ENCODE results near the gene PCNX2. TPM values are rescaled to one million over a fixed set of nuclear protein-coding genes. Genes with fewer than 3 reads are reported as not detected.
"Not testable (repeated sequence)": the region's sequence is repeated elsewhere in the genome, so short reads cannot be mapped to it uniquely, and the experiment has no call there.

PCNX2 gene
- total RNA-seq, 1 experiment from 2014 or later, result 18.6 TPM

GRCh38 chr1:233016798-233017197 lies 278.7 kb downstream of the PCNX2 start:
- no peak for DNase-seq (ENCODE audit: low spot score)

DNA sequence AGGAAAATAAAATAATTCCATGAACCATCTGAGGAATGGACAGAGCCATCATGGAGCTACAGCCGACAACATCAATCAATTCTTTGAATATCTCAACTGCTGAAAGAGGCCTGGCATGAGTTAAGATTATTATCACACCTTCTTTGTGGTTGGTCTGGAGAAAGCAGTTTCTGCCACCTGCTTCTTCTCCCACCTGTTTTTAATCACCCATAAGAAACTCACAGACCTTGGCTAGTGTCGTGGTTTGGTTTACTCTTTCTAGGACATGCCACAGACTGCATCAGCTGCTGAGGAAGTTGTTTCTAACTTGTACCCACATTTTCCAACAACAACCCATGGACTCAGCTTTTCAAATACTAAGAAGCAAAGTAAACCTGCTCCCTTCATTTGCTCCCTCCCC lies 279.6 kb downstream of the PCNX2 start:
- DNase-seq (ENCODE audit: low spot score), result no peak

- DNase-seq (ENCODE audit: low spot score), result no peak
Measured at GRCh38 chr1:233012021-233012420, 283.5 kb downstream of the PCNX2 start.

DNA sequence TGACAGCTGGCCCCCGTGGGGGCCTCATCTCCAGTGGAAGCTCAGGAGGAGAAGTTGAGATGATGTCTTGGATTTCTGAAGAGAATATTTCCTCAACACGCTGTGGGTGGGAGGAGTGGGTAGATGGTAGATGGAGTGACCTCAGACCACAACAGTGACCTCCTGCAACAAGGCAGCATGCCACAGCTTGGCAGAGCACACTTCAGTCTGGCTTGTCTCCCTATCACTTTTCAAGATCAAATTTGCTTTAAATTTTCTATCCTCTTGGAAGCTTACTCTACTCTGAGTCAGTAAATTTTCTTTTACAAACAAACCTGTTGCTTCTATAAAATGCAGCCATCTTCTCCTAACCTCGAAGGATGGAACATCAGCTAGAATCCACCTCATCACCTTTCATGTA lies 285.4 kb downstream of the PCNX2 start:
- DNase-seq (ENCODE audit: low spot score), result no peak

DNA sequence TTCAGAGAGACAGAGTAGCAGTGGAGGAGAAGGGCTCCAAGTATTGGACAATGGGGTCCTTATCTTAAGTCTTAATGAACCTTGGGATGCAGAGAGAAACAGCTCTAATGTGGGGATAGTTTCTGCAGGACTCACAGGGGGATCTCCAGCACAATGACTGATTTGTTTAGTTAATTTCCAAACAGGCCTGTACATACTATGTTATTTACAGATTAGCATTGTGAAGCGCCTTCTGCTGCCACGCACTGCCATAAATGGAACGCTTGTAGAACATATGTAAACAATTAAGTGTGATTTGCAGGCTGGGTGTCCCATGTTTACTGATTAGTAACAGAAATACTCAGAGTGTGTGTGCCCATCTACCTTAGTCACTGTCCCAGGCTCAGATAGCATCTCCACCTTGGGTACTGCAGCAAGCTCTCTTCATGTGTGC lies 289.0 kb downstream of the PCNX2 start:
- DNase-seq (ENCODE audit: low spot score), result no peak

GRCh38 chr1:233006108-233006507 lies 289.4 kb downstream of the PCNX2 start:
- DNase-seq (ENCODE audit: low spot score), result no peak

GRCh38 chr1:233005703-233006102 lies 289.8 kb downstream of the PCNX2 start:
- no peak for DNase-seq (ENCODE audit: low spot score)

DNA sequence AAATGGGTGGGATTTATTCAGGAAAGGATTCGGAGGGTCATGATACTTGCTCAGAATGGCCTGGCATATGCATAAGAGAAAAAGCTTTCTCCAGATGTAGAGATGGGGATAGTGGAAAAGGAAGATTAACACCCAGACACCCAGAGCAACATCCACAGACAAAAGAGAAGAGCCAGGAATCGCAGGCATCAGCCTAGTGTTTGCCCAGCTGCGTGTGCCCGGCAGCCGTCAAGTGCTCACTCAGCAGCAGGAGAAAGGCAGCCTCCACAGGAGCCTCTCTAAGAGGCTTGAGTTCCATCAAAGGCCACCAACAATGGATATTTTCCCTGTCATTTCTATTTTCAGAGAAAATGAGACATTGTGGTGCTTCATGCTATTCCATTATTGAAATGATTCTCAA lies 290.4 kb downstream of the PCNX2 start:
- DNase-seq (ENCODE audit: low spot score), result no peak

- DNase-seq (ENCODE audit: low spot score), result no peak
Measured at GRCh38 chr1:233004451-233004850, 291.1 kb downstream of the PCNX2 start.

DNA sequence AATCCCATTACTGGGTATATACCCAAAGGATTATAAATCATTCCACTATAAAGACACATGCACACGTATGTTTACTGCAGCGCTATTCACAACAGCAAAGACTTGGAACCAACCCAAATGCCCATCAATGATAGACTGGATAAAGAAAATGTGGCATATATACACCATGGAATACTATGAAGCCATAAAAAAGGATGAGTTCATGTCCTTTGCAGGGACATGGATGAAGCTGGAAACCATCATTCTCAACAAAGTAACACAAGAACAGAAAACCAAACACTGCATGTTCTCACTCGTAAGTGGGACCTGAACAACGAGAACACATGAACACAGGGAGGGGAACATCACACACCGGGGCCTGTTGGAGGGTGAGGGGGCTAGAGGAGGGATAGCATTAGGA lies 291.9 kb downstream of the PCNX2 start:
- DNase-seq (ENCODE audit: low spot score), result not testable (repeated sequence)

DNA sequence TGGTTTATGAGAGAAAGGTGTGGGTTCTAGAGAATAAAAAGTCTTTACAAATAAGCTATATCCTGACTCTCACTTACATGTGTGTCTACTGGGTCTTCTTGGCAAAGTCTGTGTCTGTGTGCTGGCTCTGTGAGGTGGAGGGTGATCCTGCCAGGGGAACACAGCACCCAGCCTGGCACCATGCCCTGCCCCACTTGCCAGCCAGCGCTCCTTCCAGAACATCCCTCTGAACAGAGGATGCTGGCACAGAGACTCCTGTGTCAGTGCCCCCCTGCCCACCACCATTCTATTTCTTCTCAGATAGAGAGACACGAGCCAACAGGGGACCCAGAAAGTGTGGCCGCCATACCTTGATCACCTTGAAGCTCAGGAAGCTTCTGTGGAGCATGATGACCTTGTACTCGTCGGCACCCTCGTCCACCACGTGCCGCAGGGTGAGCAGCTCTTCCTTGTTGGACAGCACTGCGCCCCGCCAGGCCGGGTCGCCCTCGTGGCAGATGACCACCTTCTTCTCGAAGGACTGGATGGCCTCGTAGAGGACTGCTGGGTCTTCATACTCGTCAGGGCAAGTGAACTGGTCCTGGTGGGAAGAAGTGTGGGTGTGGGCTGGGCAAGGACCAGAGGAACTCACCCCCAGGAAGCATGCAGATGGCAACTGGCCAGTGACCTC lies 295.4 kb downstream of the PCNX2 start:
- DNase-seq (ENCODE audit: low spot score), result no peak

GRCh38 chr1:232998646-232999045 lies 296.9 kb downstream of the PCNX2 start:
- DNase-seq (ENCODE audit: low spot score), result no peak

DNA sequence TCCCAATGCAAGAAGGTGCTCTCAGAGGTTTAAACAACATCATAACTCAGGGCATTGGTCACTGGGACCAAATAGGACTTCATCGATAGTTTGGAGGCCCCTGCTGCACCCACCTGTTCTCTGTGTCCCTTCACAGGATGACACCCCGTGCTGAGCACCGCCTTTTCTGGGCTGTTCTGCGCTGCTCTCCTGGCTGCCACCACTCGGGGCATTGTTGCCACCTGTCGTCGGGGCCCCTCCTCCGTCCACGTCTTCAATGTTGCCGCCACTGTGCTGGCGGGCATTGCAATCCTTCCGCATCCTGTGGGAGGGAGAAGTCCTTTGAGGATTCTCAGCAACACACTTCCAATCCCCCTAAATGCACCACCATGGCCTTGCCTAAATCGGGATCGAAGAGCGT lies 297.4 kb downstream of the PCNX2 start:
- DNase-seq (ENCODE audit: low spot score), result no peak

GRCh38 chr1:232996143-232996542 lies 299.4 kb downstream of the PCNX2 start:
- no peak for DNase-seq (ENCODE audit: low spot score)

- DNase-seq (ENCODE audit: low spot score), result no peak
Measured at GRCh38 chr1:232995189-232995588, 300.3 kb downstream of the PCNX2 start.

DNA sequence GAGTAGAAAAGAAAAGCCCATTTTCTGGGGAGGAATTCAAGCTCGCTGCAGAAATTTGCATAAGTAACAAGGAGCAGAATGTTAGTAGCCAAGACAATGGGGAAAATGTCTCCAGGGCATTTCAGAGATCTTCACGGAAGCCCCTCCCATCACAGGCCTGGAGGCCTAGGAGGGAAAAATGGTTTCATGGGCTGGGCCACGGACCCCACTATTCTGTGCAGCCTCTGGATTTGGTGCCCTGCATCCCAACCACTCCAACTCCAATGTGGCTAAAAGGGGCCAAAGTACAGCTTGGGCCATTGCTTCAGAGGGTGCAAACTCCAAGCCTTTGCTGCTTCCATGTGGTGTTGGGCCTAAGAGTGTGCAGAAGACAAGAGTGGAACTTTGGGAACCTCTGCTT lies 302.0 kb downstream of the PCNX2 start:
- no peak for DNase-seq (ENCODE audit: low spot score)

DNA sequence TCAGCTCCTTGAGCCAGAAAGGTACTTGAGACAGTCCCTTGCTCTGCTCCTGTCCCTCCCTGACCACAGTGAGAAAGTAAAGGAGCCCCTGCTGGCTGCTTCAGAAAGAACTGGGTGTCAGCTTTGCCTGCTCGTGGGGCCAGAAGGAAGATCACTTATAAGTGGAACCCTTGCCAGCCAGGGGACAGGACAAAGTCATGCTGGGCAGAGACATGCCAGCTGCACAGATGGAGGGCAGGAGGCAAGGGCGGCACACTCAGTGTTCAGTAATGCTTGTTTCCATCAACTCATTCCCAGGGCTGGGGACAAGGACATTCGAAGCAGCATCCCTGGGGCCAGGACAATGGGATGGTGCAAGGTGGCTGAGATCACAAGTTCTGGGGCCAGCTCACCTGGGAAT lies 303.3 kb downstream of the PCNX2 start:
- DNase-seq (ENCODE audit: low spot score), result no peak

GRCh38 chr1:232991238-232991637 lies 304.3 kb downstream of the PCNX2 start:
- no peak for DNase-seq (ENCODE audit: low spot score)

GRCh38 chr1:232990176-232991128 lies 305.1 kb downstream of the PCNX2 start:
- DNase-seq (ENCODE audit: low spot score), result no peak

DNA sequence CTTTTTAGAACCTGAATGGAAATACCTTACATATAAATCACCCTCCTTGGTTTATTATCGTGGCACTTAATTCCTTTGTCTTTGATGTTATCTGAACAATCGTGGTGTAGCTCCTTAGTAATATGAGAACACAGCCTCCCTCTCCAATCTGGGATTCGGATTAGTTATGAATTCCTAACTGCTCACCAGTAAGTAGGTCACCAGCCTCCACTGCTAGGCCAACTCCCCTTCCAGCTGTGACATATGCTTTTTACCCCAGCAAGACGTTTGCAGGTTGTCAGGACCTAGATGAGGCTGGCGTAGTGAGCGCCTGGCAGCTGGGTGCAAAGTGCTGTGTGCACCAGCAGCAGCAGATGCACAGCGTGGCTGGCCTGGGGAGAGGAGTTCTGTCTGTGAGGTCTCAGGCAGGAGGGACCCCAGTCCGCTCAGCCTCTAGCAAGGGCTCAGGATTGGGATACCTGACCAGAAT lies 306.9 kb downstream of the PCNX2 start:
- peak; percentile 35 for DNase-seq (ENCODE audit: low spot score)

GRCh38 chr1:232987774-232988140 lies 307.8 kb downstream of the PCNX2 start:
- DNase-seq (ENCODE audit: low spot score), result no peak

- no peak for DNase-seq (ENCODE audit: low spot score)
Measured at GRCh38 chr1:232987046-232987773, 308.3 kb downstream of the PCNX2 start.
